HPDE6-E6E7 (cell line): Measurements from ENCODE around the gene ARHGAP27.
A peak's percentile ranks its signal among the peaks of the same experiment; 100 is the strongest.

Experiments
- DNase-seq: peaks from one replicate; pipeline ENCODE4 v3.0.0; 2011; ENCODE audit warnings: missing footprints; ENCODE audit errors: extremely low spot score

ARHGAP27 gene

DNA sequence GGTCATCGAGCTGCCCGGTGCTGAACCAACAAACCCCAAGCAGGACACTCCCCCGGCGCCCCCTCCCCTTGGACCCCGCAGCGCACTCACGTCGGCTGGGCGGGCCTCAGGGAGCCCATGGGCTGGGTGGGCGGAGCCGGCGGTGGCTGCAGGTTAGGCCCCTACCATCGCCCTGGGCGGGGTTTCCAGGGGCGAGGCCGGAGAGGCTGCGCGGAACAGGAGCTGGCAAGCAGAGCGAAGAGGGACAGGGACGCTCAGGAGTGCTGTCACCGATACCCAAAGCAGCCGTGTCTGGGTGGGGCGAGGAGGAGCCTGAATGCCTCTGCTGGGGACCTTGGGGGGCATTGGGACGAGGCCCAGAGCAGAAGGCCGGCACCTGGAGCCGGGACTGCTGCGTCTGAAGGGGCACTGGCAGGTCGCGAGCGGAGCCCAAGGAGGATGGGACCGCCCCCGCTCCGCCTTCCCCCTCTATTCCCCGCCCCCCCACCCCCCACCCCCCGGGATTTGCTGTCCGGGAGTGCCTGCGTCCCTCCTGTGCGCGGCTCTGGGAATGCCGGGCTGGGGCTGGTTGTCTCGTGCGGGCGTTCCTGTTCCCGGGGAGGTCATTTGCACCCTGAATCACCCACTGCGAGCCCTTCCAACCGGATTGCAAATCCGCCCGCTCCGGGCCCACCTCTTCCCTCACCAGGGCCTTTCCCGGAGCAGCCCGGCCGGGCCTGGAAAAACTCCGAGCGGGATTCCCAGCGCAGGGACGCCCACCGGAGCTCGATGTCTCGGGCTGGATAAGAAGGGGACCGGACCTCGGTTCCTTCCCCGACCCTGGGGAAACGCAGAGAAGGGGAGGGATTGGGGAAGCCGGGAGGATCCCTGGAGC lies 902 bp downstream of the ARHGAP27 start:
- peak; percentile 91 for DNase-seq

DNA sequence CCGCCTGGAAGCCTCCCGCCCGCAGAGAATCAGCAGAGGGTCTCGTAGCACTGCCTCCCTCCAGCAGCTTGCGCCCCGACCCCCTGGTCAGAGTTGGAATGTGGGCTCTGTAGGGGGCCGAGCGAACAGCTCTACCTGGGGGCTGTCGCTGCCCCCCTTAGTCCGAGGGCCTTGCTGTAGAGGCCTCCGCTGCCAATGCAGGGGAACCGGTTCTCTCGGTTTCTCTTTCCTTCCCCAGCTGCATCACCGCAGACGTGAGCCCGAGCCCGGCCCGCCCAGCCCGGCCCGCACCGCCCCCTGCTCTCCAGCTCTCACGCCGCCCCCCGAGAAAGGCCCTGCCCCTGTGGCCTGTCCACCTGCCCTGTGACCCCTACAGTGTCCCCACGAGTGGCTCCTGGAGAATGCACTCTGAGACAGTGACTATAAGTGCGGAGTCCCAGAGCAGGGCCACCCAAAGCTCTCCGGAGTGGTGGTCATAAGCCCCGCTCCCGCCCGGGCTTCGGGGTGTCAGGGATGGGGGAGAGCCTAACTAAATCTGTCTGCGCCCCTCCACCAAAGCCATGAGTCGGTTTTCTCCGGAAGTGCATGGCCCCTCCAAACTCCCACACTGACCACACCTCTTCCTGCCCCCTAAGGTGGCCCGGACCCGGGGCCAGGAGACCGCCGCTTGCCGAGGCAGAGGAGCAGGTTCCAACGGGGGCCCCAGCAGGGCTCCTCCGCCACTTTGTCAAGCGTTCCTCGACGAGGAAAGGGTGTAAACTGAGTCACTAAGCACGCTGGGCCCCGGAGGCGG lies 1.7 kb downstream of the ARHGAP27 start:
- no peak for DNase-seq

GRCh38 chr17:45430006-45430737 lies 2.5 kb downstream of the ARHGAP27 start:
- no peak for DNase-seq

GRCh38 chr17:45429339-45430005 lies 3.2 kb downstream of the ARHGAP27 start:
- no peak for DNase-seq

- DNase-seq = no peak
These were observed 3.7 kb downstream of the ARHGAP27 start for GRCh38 chr17:45428931-45429338.

- DNase-seq = peak; percentile 73
These were observed 4.5 kb downstream of the ARHGAP27 start for GRCh38 chr17:45428050-45428617.

DNA sequence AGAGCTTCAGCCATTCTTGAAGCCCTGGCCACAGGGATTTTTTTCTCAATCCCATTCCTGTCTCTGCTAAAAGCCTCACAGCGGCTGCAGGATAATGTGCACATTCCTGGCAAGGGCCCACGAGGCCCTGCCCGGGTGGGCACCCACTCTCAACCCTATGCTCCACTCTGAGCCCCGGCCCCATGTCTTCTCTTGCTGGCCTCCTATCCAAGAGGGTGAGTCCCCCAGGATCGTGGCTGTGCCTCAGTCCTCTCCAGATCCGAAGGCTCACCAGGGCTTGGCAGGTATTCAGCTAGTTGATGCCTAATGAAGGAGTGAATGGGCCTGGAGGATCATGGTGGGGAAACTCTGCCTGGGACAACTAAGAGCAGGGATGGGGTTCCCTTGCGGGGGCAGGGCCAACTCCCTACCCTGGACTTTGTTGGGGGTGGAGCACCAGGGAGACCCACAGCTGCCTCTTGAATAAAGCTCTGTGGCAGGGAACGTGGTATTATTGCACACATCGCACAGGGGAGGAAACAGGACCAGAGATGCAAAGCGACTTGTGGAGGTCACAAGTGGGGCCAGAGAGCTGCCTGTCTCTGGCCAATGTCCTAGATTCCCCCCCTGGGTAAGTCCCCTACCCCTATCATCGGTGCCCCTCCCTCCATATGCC lies 5.4 kb downstream of the ARHGAP27 start:
- DNase-seq = no peak

DNA sequence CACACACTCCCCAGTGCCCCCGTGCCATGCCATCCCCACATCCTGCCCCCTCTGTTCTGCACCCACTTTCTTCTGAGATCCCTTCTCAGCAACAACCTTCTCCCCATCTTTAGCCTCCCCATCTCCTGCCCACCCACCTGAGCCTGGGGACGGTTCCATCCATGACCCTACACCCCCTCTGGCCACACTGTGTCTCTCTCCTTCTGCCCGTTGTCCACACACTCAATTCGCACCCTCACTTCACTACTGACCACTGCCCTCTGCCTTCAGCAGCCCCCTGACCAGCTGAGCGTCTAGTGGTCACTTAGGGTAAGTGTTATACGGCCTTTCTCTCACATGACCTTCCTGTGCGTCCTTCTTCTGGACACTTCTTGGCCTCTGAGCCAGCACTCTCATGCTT lies 6.1 kb downstream of the ARHGAP27 start:
- DNase-seq = no peak

GRCh38 chr17:45425984-45426413 lies 6.7 kb downstream of the ARHGAP27 start:
- no peak for DNase-seq

DNA sequence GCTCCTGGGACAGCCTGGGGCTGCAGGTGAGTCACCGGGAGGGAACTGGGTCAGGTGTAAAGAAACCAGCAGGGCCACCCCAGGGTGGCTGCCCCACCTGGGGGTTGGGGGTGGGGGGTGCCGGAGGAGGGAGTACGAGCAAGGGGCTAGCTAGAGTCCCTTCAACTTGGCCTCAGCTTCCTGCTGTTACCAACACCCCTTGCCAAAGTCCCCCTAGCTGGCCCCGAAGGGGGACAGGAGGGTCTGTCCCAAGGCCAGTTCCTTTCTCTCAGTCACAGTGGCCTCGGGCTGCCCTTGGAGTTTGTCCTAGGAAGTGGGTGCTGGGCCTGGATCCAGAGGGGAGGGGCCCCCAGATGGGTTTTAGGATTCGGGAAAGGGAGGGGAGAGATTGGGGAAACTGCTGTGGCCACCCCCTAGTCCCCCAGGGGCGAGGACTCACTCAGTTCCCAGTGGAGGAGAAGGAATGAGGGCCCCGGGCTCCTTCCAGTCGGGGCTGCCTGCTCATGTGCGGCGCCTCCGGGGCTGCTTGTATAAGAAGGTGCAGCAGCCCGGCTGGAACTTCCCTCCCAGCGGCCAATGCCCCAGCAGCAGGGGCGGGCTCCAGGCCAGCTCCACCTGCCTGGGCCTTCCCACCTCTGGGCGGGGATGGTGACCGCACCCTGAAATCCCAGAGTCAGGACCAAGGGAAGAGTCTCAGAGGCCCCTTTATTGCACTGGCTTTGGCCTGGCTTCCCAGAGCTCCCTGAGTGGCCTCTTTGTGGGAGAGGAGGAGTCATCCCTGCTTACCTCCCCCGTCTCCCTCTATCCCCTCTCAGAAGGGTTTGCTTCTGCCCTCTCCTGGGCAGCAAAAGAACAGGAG lies 7.3 kb downstream of the ARHGAP27 start:
- peak; percentile 76 for DNase-seq

- DNase-seq = no peak
These were observed 7.9 kb downstream of the ARHGAP27 start for GRCh38 chr17:45424769-45425124.

- DNase-seq = no peak
These were observed 8.7 kb downstream of the ARHGAP27 start for GRCh38 chr17:45423975-45424335.

GRCh38 chr17:45423304-45423974 lies 9.2 kb downstream of the ARHGAP27 start:
- DNase-seq = no peak

- DNase-seq = no peak
These were observed 17.4 kb downstream of the ARHGAP27 start for GRCh38 chr17:45414990-45415881.

GRCh38 chr17:45413498-45413923 lies 19.2 kb downstream of the ARHGAP27 start:
- no peak for DNase-seq

- DNase-seq = no peak
These were observed 21.1 kb downstream of the ARHGAP27 start for GRCh38 chr17:45411348-45412105.
